Measurements from ENCODE around the gene PPP1R36. TPM values are rescaled to one million over a fixed set of nuclear protein-coding genes. Genes with fewer than 3 reads are reported as not detected.

PPP1R36 gene
- total and polyA plus RNA-seq, 10 donors = 0.26 to 1.1 (median 0.42) TPM; not detected in 2

GRCh38 chr14:64573109-64573508 lies 23.3 kb downstream of the PPP1R36 start:
- TF ChIP-seq POLR2AphosphoS5 (IDR thresholded peaks at IDR 0.05) (no peak), POLR2A (IDR thresholded peaks at IDR 0.05) (no peak), CTCF (IDR thresholded peaks at IDR 0.05 in 8 of 11, conservative IDR thresholded peaks at IDR 0.05 in 3 of 11) (no peak)
- DNase-seq = no peak
- intact Hi-C loops (cut with DNase I; ENCODE audit: low total_unique reads) = no loop called here
- H3K4me1 ChIP-seq = no peaks in the 10 kb centered on the region
- no peaks in the 10 kb centered on the region for H3K27me3 ChIP-seq (replicated peaks in 1 of 7)
- WGBS, 5 donors = 87 to 97% (median 95%) methylated on average over 3 of the region's 3 CpGs
- no peaks in the 10 kb centered on the region for H3K9me3 ChIP-seq
- no peak overlapping the region for H3K27ac ChIP-seq
- no peaks in the 10 kb centered on the region for H3K36me3 ChIP-seq
- H3K4me3 ChIP-seq = no peak overlapping the region

- 92 to 96% (median 94%) methylated on average over 6 of the region's 6 CpGs for WGBS, 5 donors
- intact Hi-C loops (cut with DNase I; ENCODE audit: low total_unique reads) = no loop called here
- Histone ChIP-seq H3K4me1 (no peaks in the 10 kb centered on the region), H3K27me3 (replicated peaks in 1 of 7) (no peaks in the 10 kb centered on the region), H3K36me3 (no peaks in the 10 kb centered on the region), H3K9me3 (no peaks in the 10 kb centered on the region), H3K27ac (no peak overlapping the region), H3K4me3 (no peak overlapping the region)
- TF ChIP-seq POLR2A (IDR thresholded peaks at IDR 0.05) (no peak), POLR2AphosphoS5 (IDR thresholded peaks at IDR 0.05) (no peak), CTCF (IDR thresholded peaks at IDR 0.05 in 8 of 11, conservative IDR thresholded peaks at IDR 0.05 in 3 of 11) (no peak)
- DNase-seq = no peak
Observed at GRCh38 chr14:64574371-64575107, 24.8 kb downstream of the PPP1R36 start.

- no peaks in the 10 kb centered on the region for H3K4me1 ChIP-seq
- DNase-seq = no peak
- H3K27me3 ChIP-seq (replicated peaks in 1 of 7) = no peaks in the 10 kb centered on the region
- H3K9me3 ChIP-seq = no peaks in the 10 kb centered on the region
- no peak overlapping the region for H3K27ac ChIP-seq
- 77 to 99% (median 93%) methylated on average over 5 of the region's 5 CpGs for WGBS, 5 donors
- TF ChIP-seq POLR2AphosphoS5 (IDR thresholded peaks at IDR 0.05) = no peak
- no peak for TF ChIP-seq POLR2A (IDR thresholded peaks at IDR 0.05)
- no peak for TF ChIP-seq CTCF (IDR thresholded peaks at IDR 0.05 in 8 of 11, conservative IDR thresholded peaks at IDR 0.05 in 3 of 11)
- no peaks in the 10 kb centered on the region for H3K36me3 ChIP-seq
- no peak overlapping the region for H3K4me3 ChIP-seq
- intact Hi-C loops (cut with DNase I; ENCODE audit: low total_unique reads) = no loop called here
Observed at GRCh38 chr14:64577211-64577610, 27.4 kb downstream of the PPP1R36 start.

- no peaks in the 10 kb centered on the region for H3K36me3 ChIP-seq
- H3K9me3 ChIP-seq = no peaks in the 10 kb centered on the region
- no peak for DNase-seq
- WGBS, 5 donors = 87 to 94% (median 91%) methylated on average over 7 of the region's 7 CpGs
- H3K4me1 ChIP-seq = no peaks in the 10 kb centered on the region
- H3K27ac ChIP-seq = no peak overlapping the region
- no peak overlapping the region for H3K4me3 ChIP-seq
- TF ChIP-seq POLR2A (IDR thresholded peaks at IDR 0.05) = no peak
- no peak for TF ChIP-seq CTCF (IDR thresholded peaks at IDR 0.05 in 8 of 11, conservative IDR thresholded peaks at IDR 0.05 in 3 of 11)
- no peak for TF ChIP-seq POLR2AphosphoS5 (IDR thresholded peaks at IDR 0.05)
- no peaks in the 10 kb centered on the region for H3K27me3 ChIP-seq (replicated peaks in 1 of 7)
- intact Hi-C loops (cut with DNase I; ENCODE audit: low total_unique reads) = no loop called here
Observed at GRCh38 chr14:64580467-64580866, 30.7 kb downstream of the PPP1R36 start.
